Activated naive CD4-positive, alpha-beta T cell treated with anti-CD3 and anti-CD28 coated beads, Interleukin-2, amount 50 U/mL, for 24 hours (primary cell): ENCODE data around the gene PSMD2.

Source experiments
- H3K27ac Mint-ChIP-seq: one replicate; pipeline ENCODE4 v1.8.0; 2021; ENCODE audit warnings: mild to moderate bottlenecking, mixed read lengths
- H3K27me3 Mint-ChIP-seq: one replicate; pipeline ENCODE4 v1.8.0; 2021; ENCODE audit warnings: mixed read lengths
- H3K36me3 Mint-ChIP-seq: one replicate; pipeline ENCODE4 v1.8.0; 2021; ENCODE audit warnings: mixed read lengths
- H3K4me1 Mint-ChIP-seq: one replicate; pipeline ENCODE4 v1.8.0; 2021; ENCODE audit warnings: mixed read lengths
- H3K4me3 Mint-ChIP-seq: one replicate; pipeline ENCODE4 v1.8.0; 2021; ENCODE audit warnings: mild to moderate bottlenecking, mixed read lengths
- H3K9me3 Mint-ChIP-seq: one replicate; pipeline ENCODE4 v1.8.0; 2021; ENCODE audit warnings: mixed read lengths

The PSMD2 gene

GRCh38 chr3:184352149-184352785 lies 53.2 kb downstream of the PSMD2 start:
- no peak overlapping the region for H3K27ac Mint-ChIP-seq
- H3K9me3 Mint-ChIP-seq: no peaks in the 10 kb centered on the region
- no peaks in the 10 kb centered on the region for H3K36me3 Mint-ChIP-seq
- H3K4me1 Mint-ChIP-seq: no peaks in the 10 kb centered on the region
- H3K27me3 Mint-ChIP-seq: no peaks in the 10 kb centered on the region
- no peak overlapping the region for H3K4me3 Mint-ChIP-seq

- Mint-ChIP-seq H3K27me3 (no peaks in the 10 kb centered on the region), H3K9me3 (no peaks in the 10 kb centered on the region), H3K27ac (no peak overlapping the region), H3K4me1 (no peaks in the 10 kb centered on the region), H3K36me3 (no peaks in the 10 kb centered on the region), H3K4me3 (no peak overlapping the region)
Observed at GRCh38 chr3:184352897-184353545, 54.0 kb downstream of the PSMD2 start.

GRCh38 chr3:184353546-184353941 lies 54.5 kb downstream of the PSMD2 start:
- Mint-ChIP-seq H3K36me3 (no peaks in the 10 kb centered on the region), H3K4me3 (no peak overlapping the region), H3K9me3 (no peaks in the 10 kb centered on the region), H3K27ac (no peak overlapping the region), H3K27me3 (no peaks in the 10 kb centered on the region), H3K4me1 (no peaks in the 10 kb centered on the region)

GRCh38 chr3:184354121-184354728 lies 55.2 kb downstream of the PSMD2 start:
- Mint-ChIP-seq H3K9me3 (no peaks in the 10 kb centered on the region), H3K36me3 (no peaks in the 10 kb centered on the region), H3K4me3 (no peak overlapping the region), H3K27ac (no peak overlapping the region), H3K4me1 (no peaks in the 10 kb centered on the region), H3K27me3 (no peaks in the 10 kb centered on the region)

GRCh38 chr3:184354754-184355153 lies 55.7 kb downstream of the PSMD2 start:
- Mint-ChIP-seq H3K4me1 (no peaks in the 10 kb centered on the region), H3K27me3 (no peaks in the 10 kb centered on the region), H3K4me3 (no peak overlapping the region), H3K9me3 (no peaks in the 10 kb centered on the region), H3K27ac (no peak overlapping the region), H3K36me3 (no peaks in the 10 kb centered on the region)

GRCh38 chr3:184355261-184356040 lies 56.4 kb downstream of the PSMD2 start:
- Mint-ChIP-seq H3K9me3 (no peaks in the 10 kb centered on the region), H3K36me3 (no peaks in the 10 kb centered on the region)

GRCh38 chr3:184357248-184358123 lies 58.4 kb downstream of the PSMD2 start:
- Mint-ChIP-seq H3K9me3 (no peaks in the 10 kb centered on the region), H3K27me3 (no peaks in the 10 kb centered on the region), H3K4me1 (peaks cover 9% of the 10 kb centered on the region), H3K27ac (no peak overlapping the region), H3K36me3 (no peaks in the 10 kb centered on the region), H3K4me3 (no peak overlapping the region)

More at GRCh38 chr3:184355261-184356040, 56.4 kb downstream of the PSMD2 start:
- no peaks in the 10 kb centered on the region for H3K27me3 Mint-ChIP-seq
- no peak overlapping the region for H3K27ac Mint-ChIP-seq
- peaks cover 5% of the 10 kb centered on the region for H3K4me1 Mint-ChIP-seq
- H3K4me3 Mint-ChIP-seq: no peak overlapping the region

GRCh38 chr3:184358124-184358767 lies 59.2 kb downstream of the PSMD2 start:
- Mint-ChIP-seq H3K4me3 (no peak overlapping the region), H3K27ac (no peak overlapping the region), H3K9me3 (no peaks in the 10 kb centered on the region), H3K36me3 (peaks cover under 1% of the 10 kb centered on the region), H3K27me3 (no peaks in the 10 kb centered on the region), H3K4me1 (peaks cover 9% of the 10 kb centered on the region)
